Esophagus squamous epithelium (tissue), 5 donors: ENCODE measurements around the gene MTA3. TPM values are rescaled to one million over a fixed set of nuclear protein-coding genes. Genes with fewer than 3 reads are reported as not detected.

Experiments used
- DNase-seq: peaks from one replicate; lab custom pipeline; 2025; lab: John Stamatoyannopoulos, UW
- H3K27ac ChIP-seq, 4 donors: fragments of 200-600 bp; sonication (generic); one replicate each; pipeline ENCODE4 v1.5.1; 2016 to 2019; ENCODE audit warnings: mild to moderate bottlenecking in 1 of 4
- H3K27me3 ChIP-seq, 4 donors: fragments of 200-600 bp; sonication (generic); 1 replicate in 3 of 4; 2 replicates in 1 of 4; pipeline versions ENCODE4 v1.5.1 to v1.6.0; 2017 to 2021; ENCODE audit warnings: antibody characterized with exemption in 1 of 4
- H3K36me3 ChIP-seq, 3 donors: fragments of 200-600 bp; sonication (generic); one replicate each; pipeline ENCODE4 v1.5.1; 2016 to 2019
- H3K4me1 ChIP-seq, 3 donors: fragments of 200-600 bp; sonication (generic); one replicate each; pipeline ENCODE4 v1.5.1; 2017 to 2019
- H3K4me3 ChIP-seq, 4 donors: fragments of 200-600 bp; sonication (generic); 1 replicate in 3 of 4; 2 replicates in 1 of 4; pipeline ENCODE4 v1.5.1; 2016 to 2019; ENCODE audit warnings: mild to moderate bottlenecking in 2 of 4, moderate library complexity in 1 of 4
- H3K9me3 ChIP-seq, 3 donors: fragments of 200-600 bp; sonication (generic); one replicate each; pipeline ENCODE4 v1.5.1; 2016 to 2019
- POLR2A ChIP-seq, 4 donors: fragments of 450-650 bp; IDR thresholded peaks; one replicate each; pipeline ENCODE4 v1.6.1; 2017; ENCODE audit warnings: antibody characterized with exemption in 4 of 4, mild to moderate bottlenecking in 4 of 4, moderate library complexity in 3 of 4
- WGBS, 2 donors: methylation state at CpG; one replicate each; pipeline ENCODE4 v1.1.5; 2018; 5-methylcytosine and 5-hydroxymethylcytosine counted together
- intact Hi-C: fragments of 100-400 bp; cut with DNase I; formaldehyde crosslinking; loops from one replicate; pipeline ENCODE4 v1.15.0; 2022
- total RNA-seq, 4 donors: library from RNA; depleted of rRNA; stranded (reverse); fragments of >200 nt; gene quantifications; one replicate each; pipeline ENCODE4 v1.1.0, GENCODE V29; 2016
- TF ChIP-seq, protein P1 (sequence below), 6 experiments: fragments of 450-650 bp in 4 of 6; fragments of 200-600 bp in 2 of 6; sonication (generic) in 2 of 6; IDR thresholded peaks; one replicate each; pipeline ENCODE4 v1.5.1; 2016 to 2019; ENCODE audit warnings: antibody characterized with exemption in 6 of 6, mild to moderate bottlenecking in 4 of 6, moderate library complexity in 4 of 6
- donor health status: DM: yes; HTN: yes; CAD: no.

Gene MTA3
- total RNA-seq, 4 donors from 2014 or later, result 26.5 to 37.2 (median 34.4) TPM

DNA sequence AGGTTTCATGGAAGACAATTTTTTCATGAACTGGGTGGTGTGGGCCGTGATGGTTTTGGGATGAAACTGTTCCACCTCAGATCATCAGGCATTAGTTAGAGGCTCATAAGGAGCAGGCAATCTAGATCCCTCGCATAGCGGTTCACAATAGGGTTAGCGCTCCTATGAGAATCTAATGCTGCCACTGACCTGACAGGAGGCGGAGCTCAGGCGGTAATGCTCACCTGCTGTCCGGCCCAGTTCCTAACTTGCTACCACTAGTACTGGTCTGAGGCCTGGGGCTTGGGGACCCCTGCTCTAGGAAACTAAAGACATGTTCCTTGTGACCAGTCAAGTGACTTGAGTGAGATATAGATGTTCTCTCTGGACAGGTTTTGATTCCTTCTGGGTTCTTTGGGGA lies 146.3 kb downstream of the MTA3 start:
- intact Hi-C loops, result no loop called here
- H3K27me3 ChIP-seq, result no peaks in the 10 kb centered on the region
- 87 to 93% methylated on average over 3 to 5 of the region's 7 CpGs for WGBS, 2 donors
- no peaks in the 10 kb centered on the region for H3K9me3 ChIP-seq
- H3K4me1 ChIP-seq, result no peaks in the 10 kb centered on the region
- no peak for TF ChIP-seq POLR2A (IDR thresholded peaks at IDR 0.05)
- TF ChIP-seq, protein P1, sequence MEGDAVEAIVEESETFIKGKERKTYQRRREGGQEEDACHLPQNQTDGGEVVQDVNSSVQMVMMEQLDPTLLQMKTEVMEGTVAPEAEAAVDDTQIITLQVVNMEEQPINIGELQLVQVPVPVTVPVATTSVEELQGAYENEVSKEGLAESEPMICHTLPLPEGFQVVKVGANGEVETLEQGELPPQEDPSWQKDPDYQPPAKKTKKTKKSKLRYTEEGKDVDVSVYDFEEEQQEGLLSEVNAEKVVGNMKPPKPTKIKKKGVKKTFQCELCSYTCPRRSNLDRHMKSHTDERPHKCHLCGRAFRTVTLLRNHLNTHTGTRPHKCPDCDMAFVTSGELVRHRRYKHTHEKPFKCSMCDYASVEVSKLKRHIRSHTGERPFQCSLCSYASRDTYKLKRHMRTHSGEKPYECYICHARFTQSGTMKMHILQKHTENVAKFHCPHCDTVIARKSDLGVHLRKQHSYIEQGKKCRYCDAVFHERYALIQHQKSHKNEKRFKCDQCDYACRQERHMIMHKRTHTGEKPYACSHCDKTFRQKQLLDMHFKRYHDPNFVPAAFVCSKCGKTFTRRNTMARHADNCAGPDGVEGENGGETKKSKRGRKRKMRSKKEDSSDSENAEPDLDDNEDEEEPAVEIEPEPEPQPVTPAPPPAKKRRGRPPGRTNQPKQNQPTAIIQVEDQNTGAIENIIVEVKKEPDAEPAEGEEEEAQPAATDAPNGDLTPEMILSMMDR (IDR thresholded peaks at IDR 0.05), result no peak
- H3K36me3 ChIP-seq, result peaks cover 0 to 11% (median 0%) of the 10 kb centered on the region in 3 donors
- H3K4me3 ChIP-seq, result no peak overlapping the region
- no peak overlapping the region for H3K27ac ChIP-seq
- DNase-seq, result no peak

DNA sequence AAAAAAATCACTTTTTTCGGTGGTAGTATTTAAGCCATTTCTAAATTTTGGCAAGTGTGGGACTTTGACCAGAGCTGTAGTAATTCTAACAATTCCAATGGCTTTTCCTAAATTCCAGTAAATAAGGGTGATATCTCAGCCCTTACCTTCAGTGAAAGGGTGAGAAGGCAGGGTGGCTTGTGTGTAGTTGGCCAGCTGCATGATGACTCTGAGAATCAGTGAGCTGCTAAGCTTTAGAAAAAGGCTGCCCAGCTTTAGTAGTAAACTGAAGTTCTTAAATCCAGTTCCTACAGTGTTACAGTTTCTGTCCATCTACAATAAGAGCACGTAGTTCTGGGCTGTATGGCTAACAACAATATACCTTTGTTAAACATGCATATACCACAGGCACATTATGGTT lies 153.5 kb downstream of the MTA3 start:
- DNase-seq, result no peak
- H3K36me3 ChIP-seq, result peaks cover 0 to 10% (median 0%) of the 10 kb centered on the region in 3 donors
- H3K27ac ChIP-seq, result peak overlapping the region in 1 of 4 donors; percentile 28
- H3K4me1 ChIP-seq, result peaks cover 0 to 13% (median 5%) of the 10 kb centered on the region in 3 donors
- 45 to 82% methylated on average over 2 of the region's 2 CpGs for WGBS, 2 donors
- no peaks in the 10 kb centered on the region for H3K27me3 ChIP-seq
- no peak overlapping the region for H3K4me3 ChIP-seq
- intact Hi-C loops, result no loop called here
- TF ChIP-seq POLR2A (IDR thresholded peaks at IDR 0.05), result no peak
- TF ChIP-seq, protein P1 (IDR thresholded peaks at IDR 0.05), result no peak
- no peaks in the 10 kb centered on the region for H3K9me3 ChIP-seq

DNA sequence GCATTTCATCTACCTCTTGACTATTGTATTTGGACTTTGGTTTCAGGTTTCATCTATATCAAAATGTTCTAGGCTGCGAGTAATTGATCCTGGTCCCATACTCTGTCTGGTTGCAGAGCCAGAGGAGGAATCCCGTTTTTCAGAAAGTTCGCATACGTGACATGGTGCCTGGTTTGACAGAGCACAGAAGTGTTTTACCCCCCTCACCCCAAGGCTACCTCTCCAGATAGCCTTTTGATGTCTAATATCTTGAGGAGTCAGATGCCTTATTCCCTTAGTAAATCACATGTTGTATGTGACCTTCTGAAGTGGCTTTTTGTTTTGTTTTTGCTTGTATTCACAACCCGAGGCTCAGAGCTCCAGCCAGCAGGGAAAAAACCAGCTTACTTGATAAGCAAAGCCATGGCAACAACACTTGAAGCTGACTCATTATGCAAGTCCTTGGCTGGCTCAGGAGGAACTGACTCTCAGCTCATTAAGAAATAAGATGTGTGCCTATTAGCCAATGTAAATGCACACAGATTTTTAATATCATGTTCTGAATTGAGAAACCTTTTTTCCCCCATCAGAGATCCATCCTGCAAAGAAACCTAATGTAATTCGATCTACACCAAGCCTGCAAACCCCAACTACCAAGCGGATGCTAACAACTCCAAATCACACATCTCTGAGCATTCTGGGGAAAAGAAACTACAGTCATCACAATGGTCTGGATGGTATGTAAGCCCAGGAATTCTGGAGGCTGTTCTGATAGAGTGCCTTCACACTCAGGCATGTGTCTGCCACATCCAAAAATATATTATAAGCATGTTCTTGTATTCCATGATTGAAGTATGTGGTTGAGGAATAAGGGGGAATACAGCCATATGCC lies 154.1 kb downstream of the MTA3 start:
- Histone ChIP-seq H3K4me1 (peaks cover 0 to 13% (median 5%) of the 10 kb centered on the region in 3 donors), H3K9me3 (no peaks in the 10 kb centered on the region), H3K36me3 (peaks cover 0 to 13% (median 0%) of the 10 kb centered on the region in 3 donors), H3K27ac (peak overlapping the region in 1 of 4 donors; percentile 28), H3K27me3 (no peaks in the 10 kb centered on the region), H3K4me3 (no peak overlapping the region)
- peak; percentile 12 for DNase-seq
- 44 to 53% methylated on average over 7 of the region's 7 CpGs for WGBS, 2 donors
- intact Hi-C loops, result no loop called here
- TF ChIP-seq POLR2A (IDR thresholded peaks at IDR 0.05), result no peak
- TF ChIP-seq, protein P1 (IDR thresholded peaks at IDR 0.05), result no peak

DNA sequence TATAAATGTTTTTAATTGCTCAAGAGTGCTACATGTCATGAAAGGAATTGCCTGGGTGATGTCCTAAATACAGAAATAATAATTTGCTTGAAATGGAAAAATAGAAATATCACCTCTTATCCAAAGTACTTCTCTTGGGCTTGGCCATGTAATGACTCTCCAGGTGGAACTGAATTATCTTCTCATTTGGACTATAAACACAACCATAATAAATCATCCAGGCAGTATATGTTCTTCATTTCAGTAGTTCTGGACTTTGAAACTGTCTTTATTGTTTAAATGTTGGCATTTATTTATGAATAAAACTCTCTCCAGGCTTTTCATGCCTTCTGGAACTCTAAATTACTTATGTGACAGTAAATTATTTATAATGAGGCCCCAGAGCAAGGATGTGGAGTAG lies 155.0 kb downstream of the MTA3 start:
- Histone ChIP-seq H3K9me3 (no peaks in the 10 kb centered on the region), H3K27me3 (no peaks in the 10 kb centered on the region), H3K36me3 (peaks cover 0 to 13% (median 0%) of the 10 kb centered on the region in 3 donors), H3K4me1 (peaks cover 0 to 13% (median 5%) of the 10 kb centered on the region in 3 donors), H3K4me3 (no peak overlapping the region), H3K27ac (no peak overlapping the region)
- intact Hi-C loops, result no loop called here
- no peak for DNase-seq
- TF ChIP-seq, protein P1 (IDR thresholded peaks at IDR 0.05), result no peak
- no peak for TF ChIP-seq POLR2A (IDR thresholded peaks at IDR 0.05)

DNA sequence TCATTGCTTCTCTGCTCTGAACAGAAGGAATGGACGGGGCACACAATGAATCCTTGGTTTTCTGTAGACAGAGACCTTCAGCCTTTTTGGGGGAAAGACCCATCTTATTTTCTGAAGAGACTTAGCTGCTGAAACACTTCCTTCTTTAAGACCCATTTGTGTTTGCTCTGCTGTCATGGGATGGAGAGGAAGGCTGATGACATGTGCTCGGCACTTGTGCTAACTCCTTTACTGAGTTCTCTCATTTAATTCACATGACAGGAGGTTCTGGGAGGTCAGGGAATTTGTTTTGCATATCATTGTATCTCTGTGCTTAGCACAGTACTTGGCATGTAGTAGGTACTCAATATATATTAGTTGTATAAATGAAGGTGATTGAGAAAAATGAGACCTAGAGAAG lies 156.5 kb downstream of the MTA3 start:
- no peak for DNase-seq
- H3K36me3 ChIP-seq, result peaks cover 0 to 21% (median 0%) of the 10 kb centered on the region in 3 donors
- H3K9me3 ChIP-seq, result peaks cover 0 to 8% (median 6%) of the 10 kb centered on the region in 3 donors
- no peak overlapping the region for H3K4me3 ChIP-seq
- H3K27ac ChIP-seq, result no peak overlapping the region
- H3K27me3 ChIP-seq, result no peaks in the 10 kb centered on the region
- H3K4me1 ChIP-seq, result peaks cover 0 to 13% (median 5%) of the 10 kb centered on the region in 3 donors
- 86 to 92% methylated on average over 2 of the region's 2 CpGs for WGBS, 2 donors
- TF ChIP-seq POLR2A (IDR thresholded peaks at IDR 0.05), result no peak
- TF ChIP-seq, protein P1 (IDR thresholded peaks at IDR 0.05), result no peak
- intact Hi-C loops, result no loop called here
